Measurements from ENCODE around the gene TPCN2. TPM values are rescaled to one million over a fixed set of nuclear protein-coding genes. Genes with fewer than 3 reads are reported as not detected.

TPCN2 gene
- total and polyA plus RNA-seq, 4 donors: 6.4 to 20.8 (median 12.1) TPM

- whole genome bisulfite sequencing: 75% methylated on average over 8 of the region's 8 CpGs
These were observed 86.2 kb downstream of the TPCN2 start for GRCh38 chr11:69134957-69135356.

GRCh38 chr11:69135420-69136363 is 87.0 kb downstream of the TPCN2 start:
- no peak overlapping the region for H3K9ac ChIP-seq (ENCODE audit: low read depth in 1 of 2, low read length in 2 of 2)
- H3K4me1 ChIP-seq (ENCODE audit: control insufficient read depth in 4 of 4, insufficient read depth in 4 of 4, low read length in 3 of 4): peaks cover 0 to 8% (median 2%) of the 10 kb centered on the region in 4 donors
- H3K36me3 ChIP-seq (ENCODE audit: control insufficient read depth in 4 of 4, insufficient read depth in 3 of 4, low read depth in 1 of 4, low read length in 3 of 4): no peaks in the 10 kb centered on the region
- no peaks in the 10 kb centered on the region for H3K9me3 ChIP-seq (ENCODE audit: control insufficient read depth in 4 of 4, low read length in 3 of 4)
- no peaks in the 10 kb centered on the region for H3K27me3 ChIP-seq (ENCODE audit: control insufficient read depth in 4 of 4, insufficient read depth in 4 of 4, low read length in 3 of 4)
- TF ChIP-seq ATF3 (IDR thresholded peaks at IDR 0.05) (no peak), FOXA1 (IDR thresholded peaks at IDR 0.05) (no peak), HNF4A (conservative IDR thresholded peaks at IDR 0.05) (no peak), RXRA (IDR thresholded peaks at IDR 0.05) (no peak), REST (IDR thresholded peaks at IDR 0.05) (no peak), YY1 (IDR thresholded peaks at IDR 0.05) (no peak), FOXA2 (IDR thresholded peaks at IDR 0.05) (no peak)
- no peak for DNase-seq (ENCODE audit: low spot score)
- 87% methylated on average over 14 of the region's 14 CpGs for WGBS
- no peak overlapping the region for H3K4me3 ChIP-seq (ENCODE audit: low read depth in 1 of 3, low read length in 3 of 3)
- no peak overlapping the region for H3K27ac ChIP-seq (ENCODE audit: low read depth in 1 of 2, low read length in 2 of 2)

More at GRCh38 chr11:69134957-69135356, 86.2 kb downstream of the TPCN2 start:
- no peaks in the 10 kb centered on the region for H3K27me3 ChIP-seq (ENCODE audit: control insufficient read depth in 4 of 4, insufficient read depth in 4 of 4, low read length in 3 of 4)
- no peak for TF ChIP-seq CTCF (IDR thresholded peaks at IDR 0.05; ENCODE audit: low read depth, low read length, missing input control)
- no peak for TF ChIP-seq JUND (IDR thresholded peaks at IDR 0.05)
- no peak for TF ChIP-seq HNF4G (IDR thresholded peaks at IDR 0.05)
- TF ChIP-seq RXRA (IDR thresholded peaks at IDR 0.05): no peak
- TF ChIP-seq RAD21 (IDR thresholded peaks at IDR 0.05): no peak
- TF ChIP-seq MAX (IDR thresholded peaks at IDR 0.05): no peak
- no peak for TF ChIP-seq ZBTB33 (IDR thresholded peaks at IDR 0.05)
- no peak for TF ChIP-seq TAF1 (conservative IDR thresholded peaks at IDR 0.05)
- no peak for TF ChIP-seq SP1 (IDR thresholded peaks at IDR 0.05)
- no peak for TF ChIP-seq EGR1 (IDR thresholded peaks at IDR 0.05; ENCODE audit: low read depth in 2 of 2)
- no peak for TF ChIP-seq FOXA2 (IDR thresholded peaks at IDR 0.05)
- TF ChIP-seq NR2F2 (IDR thresholded peaks at IDR 0.05): no peak
- TF ChIP-seq GABPA (IDR thresholded peaks at IDR 0.05 in 1 of 2, conservative IDR thresholded peaks at IDR 0.05 in 1 of 2): no peak
- no peak overlapping the region for H3K9ac ChIP-seq (ENCODE audit: low read depth in 1 of 2, low read length in 2 of 2)
- no peak overlapping the region for H3K4me3 ChIP-seq (ENCODE audit: low read depth in 1 of 3, low read length in 3 of 3)
- no peaks in the 10 kb centered on the region for H3K36me3 ChIP-seq (ENCODE audit: control insufficient read depth in 4 of 4, insufficient read depth in 3 of 4, low read depth in 1 of 4, low read length in 3 of 4)
- H3K27ac ChIP-seq (ENCODE audit: low read depth in 1 of 2, low read length in 2 of 2): no peak overlapping the region
- no peak for DNase-seq (ENCODE audit: low spot score)
- H3K4me1 ChIP-seq (ENCODE audit: control insufficient read depth in 4 of 4, insufficient read depth in 4 of 4, low read length in 3 of 4): peaks cover 0 to 8% (median 2%) of the 10 kb centered on the region in 4 donors
- H3K9me3 ChIP-seq (ENCODE audit: control insufficient read depth in 4 of 4, low read length in 3 of 4): no peaks in the 10 kb centered on the region
